GM18517 (cell line): ENCODE results near the gene ANKS1B.

ENCODE experiments used
- ATAC-seq: cut with Tn5 transposase; IDR thresholded peaks from one replicate; pipeline ENCODE4 v1.9.1; 2021; ENCODE audit warnings: mild to moderate bottlenecking, moderate library complexity; ENCODE audit not compliant: unreplicated experiment

ANKS1B gene

DNA sequence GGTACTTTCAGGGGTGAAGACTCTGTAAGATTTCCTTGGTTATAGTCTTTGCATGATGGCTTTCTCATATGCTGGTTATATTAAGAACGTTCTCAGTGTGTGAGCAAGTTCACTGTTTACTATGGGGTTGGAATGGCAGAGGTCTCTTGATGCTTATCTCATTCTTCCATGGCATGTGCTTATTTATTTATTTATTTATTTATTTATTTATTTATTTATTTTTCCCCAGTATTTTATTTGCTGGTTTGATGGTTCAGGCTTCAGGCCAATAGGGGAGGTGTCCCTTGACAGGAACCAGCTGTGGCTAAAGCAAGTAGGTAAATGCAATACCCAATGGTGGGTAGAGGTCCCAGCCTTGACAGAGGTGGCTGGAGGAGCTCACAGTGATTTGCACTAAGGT lies 498.5 kb downstream of the ANKS1B start:
- ATAC-seq = no peak

DNA sequence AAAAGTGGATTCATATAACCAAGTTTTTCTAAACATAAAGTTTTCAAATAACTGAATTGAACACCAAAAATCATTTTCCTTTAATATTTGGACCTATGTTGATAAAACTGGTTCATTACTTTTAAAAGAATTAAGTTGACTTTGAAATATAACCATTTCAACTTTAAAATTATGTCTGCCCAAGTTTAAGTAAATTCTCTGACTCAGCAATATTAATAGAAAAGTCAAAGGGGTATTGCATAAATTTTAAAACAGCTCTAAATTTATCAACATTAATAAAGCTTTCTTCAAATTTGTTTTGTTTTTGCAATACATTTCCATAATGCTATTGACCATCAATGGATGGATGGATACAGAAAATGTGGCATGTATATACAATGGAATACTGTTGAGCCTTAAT lies 505.6 kb downstream of the ANKS1B start:
- no peak for ATAC-seq

DNA sequence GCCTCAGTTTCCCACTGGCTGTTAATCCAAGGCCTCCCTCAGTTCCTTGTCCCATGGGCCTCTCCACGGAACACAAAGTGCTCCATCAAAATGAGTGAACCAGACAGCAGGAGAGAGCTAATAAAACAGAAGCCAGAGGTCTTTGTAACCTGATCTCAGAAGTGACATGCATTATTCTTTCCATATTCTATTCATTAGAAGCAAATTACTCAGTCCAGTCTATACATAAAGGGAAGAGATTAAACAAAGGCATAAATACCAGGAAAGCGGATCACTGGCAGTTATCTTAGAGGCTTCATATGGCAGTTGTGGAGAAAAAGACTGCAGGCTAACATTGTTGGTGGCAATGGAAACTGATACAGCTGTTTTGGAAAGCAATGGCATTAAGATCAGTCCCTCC lies 507.8 kb downstream of the ANKS1B start:
- ATAC-seq = no peak

DNA sequence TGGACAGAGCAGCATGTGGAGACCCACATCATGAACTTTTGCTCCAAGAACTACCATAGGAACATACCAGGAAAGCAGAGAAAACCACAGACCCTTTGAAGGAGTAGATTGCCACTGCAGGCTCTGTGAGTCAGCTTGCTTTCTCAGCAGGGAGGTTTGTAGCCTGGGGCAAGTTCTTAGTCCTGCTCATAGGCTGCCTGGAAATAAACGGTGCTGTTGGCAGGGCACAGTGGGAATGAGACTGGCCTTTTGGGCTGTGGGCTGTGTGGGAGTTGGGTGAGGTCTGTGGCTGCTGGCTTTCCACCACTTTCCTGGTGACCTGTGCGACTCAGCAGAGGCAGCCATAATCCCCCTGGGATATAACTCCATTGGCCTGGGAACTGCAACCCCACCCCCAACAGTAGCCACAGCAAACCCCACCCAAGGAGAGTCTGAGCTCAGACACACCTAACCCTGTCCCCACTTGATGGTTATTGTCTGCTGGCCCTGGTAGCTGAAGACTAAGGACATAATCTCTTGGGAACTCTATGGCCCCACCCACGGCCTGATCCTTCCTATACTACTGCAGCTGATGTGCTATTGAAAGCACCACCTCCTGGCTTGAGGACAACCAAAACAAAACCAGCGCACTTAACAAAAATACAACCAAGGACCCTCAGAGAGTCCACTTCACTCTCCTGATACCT lies 529.2 kb downstream of the ANKS1B start:
- no peak for ATAC-seq

DNA sequence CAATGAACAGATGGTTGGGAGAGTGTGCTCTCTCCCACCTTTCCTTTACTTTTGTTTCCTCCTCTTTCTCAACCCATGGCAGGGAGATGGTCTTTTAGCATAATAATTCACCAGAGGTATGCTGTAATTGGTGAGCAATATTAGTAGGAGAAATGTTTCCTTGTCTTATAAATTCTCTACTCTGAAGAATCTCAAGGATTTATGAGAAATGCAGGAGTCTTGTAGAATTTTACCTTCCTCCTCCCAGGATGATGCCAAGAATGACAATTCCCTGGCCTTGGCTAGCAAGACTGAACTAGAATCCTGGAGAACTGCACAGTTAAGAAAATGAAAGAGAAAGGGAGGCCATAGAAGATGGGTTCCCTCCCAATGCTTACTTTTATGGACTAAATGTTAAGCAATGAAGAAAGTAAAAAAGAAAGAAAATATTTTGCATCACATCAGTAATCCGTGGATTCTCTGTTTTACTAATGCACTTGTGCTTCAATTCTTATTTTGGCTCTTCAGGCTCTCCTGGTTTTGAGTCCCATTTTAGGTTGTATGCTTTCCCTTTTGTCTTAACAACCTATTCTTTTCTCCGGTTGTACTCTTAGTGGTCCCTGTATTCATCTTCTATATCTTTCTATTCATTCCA lies 530.1 kb downstream of the ANKS1B start:
- peak; percentile 26 for ATAC-seq

DNA sequence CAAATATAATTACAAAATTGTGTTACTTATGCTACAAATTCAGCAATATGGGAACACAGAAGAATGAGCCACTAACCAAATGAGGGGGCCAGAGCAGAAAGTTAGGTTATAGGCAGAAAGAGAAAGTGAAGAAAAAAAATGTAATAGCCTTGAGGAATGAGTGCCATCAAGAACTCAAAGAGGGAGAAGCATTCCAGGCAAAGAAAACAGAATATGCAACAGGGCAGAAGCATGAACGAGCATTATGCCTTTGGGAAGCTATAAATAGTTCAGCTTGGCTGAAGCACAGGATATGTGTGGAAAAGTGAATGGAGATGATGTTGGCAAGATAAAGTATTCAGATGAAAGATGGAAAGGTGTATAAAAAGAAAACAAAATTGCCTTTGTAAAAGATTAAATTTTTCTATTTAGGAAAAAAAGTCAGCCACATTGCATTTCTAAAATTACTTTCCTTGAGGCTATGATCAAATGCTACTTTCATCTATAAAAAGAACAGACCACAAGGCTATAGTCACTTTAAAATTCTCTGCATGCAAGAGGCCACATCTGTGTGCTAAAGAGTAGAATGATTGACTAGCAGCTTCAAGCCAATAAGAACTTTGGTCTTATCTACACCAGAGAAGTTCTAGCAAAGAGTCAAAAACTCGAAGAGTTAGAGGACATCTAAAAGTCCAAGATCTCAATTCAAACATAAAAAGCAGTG lies 530.7 kb downstream of the ANKS1B start:
- ATAC-seq = peak; percentile 73

DNA sequence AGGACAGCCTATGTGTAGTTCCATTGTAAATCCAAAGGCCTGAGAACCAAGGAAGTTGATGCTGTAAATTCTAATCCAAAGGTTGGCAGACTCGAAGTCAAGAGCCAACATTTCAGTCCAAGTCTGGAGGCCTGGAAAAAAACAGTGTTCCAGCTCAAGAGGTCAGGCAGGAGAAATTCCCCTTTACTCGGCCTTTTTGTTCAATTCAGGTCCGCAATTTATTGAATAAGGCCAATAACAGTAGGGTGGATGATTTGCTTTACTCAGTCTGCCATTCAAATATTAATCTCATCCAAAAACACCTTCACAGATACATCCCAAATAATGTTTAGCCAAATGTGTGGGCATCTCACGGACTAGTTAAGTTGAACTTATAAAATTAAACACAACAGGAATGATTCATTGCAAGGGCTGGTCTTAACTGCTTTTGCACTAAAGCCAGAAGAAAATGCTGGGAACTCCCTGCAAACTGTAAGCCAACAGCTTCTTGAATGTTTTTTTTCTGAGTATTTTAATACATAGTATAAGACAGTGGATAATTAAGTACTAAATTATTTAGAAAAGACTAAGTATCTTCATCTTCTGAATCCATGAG lies 534.6 kb downstream of the ANKS1B start:
- no peak for ATAC-seq

DNA sequence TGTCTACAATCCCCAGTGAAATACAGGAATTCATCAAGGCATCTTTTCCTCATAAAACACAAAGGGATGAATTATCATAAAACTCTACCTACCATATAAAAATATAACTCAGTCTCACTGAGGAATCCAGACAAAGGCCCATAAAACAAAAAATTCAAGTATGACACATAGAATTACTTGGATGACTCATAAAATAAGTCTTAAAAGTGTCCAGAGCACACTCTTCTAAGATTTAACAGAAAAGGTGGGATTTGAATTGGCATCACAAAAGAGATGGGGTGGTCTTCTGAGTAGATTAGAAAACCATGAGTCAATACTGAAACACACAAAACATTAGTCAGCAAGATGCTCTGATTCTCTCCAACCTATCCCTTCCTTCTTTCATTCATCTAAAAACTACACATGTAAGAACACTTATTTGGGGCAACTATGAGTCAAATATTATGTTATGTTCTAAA lies 539.8 kb downstream of the ANKS1B start:
- ATAC-seq = peak; percentile 79

DNA sequence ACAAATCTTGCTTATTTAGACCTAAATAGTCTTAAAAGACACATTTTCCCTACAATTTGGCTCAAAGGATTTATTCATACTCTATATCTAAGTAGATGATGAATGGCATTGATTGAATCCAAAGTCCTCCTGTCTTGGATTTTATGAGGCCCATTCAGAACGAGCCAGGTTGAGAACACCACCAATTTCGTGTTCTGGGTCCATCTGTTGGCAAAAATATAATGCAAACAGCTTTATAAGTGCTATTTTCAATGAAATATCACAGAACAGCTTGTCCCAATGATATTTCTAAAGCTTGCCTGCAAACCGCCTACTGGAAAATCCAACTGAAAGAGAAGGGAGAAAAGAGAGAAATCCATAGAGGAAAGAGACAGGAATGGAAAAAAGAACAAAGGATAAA lies 542.0 kb downstream of the ANKS1B start:
- ATAC-seq = no peak

DNA sequence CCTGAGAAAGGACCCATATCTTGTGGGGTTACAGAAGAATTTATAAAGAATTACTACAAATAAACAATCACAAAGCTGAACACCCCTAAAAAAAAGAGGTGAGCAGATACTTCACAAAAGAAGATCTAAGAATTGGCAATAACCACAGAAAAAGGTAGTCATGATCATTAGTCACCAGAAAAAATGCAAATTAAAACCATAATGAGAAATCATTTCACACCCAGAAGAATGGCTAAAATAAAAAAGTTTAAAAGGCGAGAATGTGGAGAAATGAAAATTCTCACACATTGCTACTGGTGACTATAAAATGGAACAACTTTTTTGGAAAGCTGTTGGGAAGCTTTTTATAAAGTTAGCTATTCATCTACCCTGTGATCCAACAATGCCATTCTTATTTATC lies 545.3 kb downstream of the ANKS1B start:
- no peak for ATAC-seq

DNA sequence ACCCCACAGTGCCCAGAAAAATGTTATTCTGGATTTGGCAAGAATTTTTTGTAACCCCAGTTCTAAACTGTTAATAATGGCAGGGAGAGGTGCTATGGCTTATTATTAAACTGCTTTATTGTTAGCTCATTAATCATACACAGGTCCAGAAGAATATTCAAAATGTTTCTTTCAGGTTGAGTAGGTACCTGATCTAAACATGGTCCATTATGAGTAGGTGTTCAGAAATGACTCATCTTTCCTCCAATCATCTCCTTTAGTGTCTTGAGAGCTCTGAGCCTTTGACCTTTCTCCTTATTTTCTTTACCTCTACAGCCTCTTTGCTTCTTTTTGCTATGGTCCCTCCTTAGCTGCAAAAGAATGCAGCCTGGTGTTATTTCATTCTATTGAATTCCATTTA lies 548.2 kb downstream of the ANKS1B start:
- peak; percentile 99 for ATAC-seq

DNA sequence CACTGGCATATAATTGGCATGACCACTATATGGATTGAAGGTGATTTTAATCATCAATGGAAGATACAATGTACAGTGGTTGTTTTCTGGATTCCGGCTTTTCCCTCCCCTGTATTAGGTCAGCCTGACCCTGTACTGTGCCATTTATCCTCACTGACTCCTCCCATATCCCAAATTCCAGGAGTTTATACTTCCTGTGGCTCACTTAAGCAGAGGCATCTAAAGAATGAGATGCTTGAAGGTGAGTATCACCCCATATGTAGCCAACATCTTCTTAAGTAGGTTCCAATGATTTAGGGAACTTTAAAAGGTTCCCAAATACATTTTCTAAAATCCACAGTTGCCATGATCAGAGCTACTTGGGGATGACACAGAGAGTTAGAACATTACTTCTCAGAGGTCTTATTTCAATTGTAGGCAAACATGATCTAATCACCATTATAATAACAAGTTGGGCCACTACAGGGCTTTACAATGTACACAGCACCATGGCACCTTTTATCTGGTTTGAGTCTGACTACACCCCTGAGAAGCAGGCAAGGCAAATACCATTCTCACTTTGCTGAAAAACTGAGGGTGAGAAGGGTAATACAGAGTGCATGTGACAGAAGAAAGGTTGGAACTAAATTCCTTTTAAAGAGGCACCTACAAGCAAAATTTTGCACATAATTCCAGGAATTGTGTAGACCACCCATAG lies 549.5 kb downstream of the ANKS1B start:
- no peak for ATAC-seq

DNA sequence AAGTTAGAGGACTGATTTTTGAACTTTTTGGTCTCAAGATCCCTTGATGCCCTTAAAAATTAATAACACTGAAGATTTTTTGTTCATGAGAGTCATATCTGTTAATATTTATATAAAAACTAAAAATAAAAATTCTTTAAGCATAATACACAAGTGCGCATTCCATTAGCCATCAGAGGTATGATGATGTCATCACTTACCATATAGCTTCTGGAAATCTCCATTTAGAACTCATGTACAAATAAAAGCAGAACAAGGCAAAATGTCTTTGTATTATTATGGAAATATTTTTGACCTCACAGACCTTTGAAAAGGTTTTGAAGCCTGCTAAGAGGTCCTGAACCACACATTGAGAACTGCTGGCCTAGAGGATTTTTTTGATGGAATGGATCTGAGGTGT lies 551.6 kb downstream of the ANKS1B start:
- ATAC-seq = no peak

DNA sequence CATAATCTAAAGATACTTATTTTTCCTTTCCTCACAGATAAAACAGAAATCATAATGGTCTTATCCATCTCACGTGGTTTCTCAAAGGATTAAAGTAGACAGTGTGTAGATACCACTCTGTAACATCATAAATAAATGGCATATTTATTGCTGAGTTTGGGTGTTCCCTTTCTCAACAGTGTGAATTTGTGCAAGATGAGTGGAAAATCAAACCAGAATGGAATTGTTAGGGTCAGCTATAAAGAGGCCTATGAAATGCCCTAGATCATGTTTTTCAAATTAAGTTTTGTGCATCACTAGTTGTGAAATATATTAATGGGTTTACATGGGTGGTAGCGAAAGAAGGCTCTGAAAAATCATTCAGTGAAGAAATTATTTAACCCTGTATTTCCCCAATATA lies 553.5 kb downstream of the ANKS1B start:
- ATAC-seq = no peak

DNA sequence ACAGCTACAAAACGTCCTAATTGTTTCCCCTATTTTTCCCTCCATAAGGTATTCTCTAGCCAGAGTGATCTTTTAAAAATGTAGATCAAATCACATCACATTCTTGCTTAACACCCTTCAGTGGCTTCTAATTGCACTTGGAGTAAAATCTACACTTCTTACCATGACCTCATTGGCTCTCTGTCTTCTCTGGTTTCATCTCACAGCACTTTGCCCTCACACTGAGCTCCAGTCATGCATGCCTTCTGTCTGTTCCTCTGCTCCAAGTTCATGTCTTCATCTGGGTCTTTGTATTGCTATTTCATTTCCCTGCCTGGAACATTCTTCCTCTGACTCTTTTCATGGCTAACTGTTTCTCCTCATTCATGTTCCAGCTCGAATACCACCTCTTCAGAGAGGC lies 557.6 kb downstream of the ANKS1B start:
- peak; percentile 68 for ATAC-seq

DNA sequence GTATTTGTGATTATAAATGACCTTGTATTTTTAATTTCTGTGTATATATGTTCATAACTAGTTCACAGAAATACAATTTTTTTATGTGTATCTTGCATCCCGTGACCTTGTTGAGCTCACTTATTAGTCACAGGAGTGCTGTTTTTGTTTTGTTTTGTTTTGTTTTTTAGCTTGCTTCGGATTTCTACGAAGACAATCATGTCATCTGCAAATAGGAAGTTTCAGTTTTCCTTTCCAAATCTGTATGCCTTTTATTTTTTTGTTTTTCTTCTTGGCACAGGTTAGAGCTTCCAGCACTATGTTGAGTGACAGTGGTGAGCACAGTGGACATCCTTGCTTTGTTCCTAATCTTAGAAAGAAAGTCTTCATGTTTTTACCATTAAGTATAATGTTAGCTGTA lies 566.4 kb downstream of the ANKS1B start:
- peak; percentile 87 for ATAC-seq

DNA sequence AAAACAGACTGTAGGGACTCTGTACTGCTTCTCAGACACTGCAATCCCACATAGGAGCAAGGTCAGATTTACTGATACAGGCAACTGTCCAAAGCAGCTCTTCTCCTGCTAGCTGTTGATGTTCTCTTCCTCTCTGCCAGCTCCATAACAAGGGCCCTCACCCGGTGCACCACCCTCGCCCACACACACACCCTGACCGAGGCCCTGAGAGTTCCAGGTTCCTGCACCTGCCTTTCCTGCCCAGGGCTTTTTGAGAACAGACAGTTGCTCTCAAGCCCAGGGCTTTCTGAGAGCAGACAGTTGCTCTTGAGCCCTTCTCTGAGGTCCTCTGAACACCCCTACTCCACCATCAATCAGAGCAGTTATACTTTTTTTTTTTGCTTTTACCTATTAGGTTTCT lies 571.0 kb downstream of the ANKS1B start:
- no peak for ATAC-seq

DNA sequence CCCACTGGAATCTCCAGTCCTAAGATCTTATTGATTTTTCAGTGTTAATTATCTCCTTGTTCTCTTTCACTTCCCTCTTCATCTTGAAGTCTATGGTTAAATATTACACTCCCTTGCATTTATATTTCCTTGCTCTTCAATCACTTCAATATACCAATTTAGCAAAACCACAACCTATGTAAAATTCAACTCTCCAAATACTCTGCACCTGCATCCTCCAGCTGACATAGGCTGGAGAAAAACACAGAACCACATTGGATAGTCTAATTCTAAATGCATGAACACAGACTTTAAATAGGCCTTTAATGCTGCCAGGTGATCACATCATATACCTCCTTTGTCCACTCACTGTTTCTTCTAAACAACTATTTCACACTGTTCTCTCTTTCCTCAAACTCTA lies 591.0 kb downstream of the ANKS1B start:
- peak; percentile 85 for ATAC-seq

DNA sequence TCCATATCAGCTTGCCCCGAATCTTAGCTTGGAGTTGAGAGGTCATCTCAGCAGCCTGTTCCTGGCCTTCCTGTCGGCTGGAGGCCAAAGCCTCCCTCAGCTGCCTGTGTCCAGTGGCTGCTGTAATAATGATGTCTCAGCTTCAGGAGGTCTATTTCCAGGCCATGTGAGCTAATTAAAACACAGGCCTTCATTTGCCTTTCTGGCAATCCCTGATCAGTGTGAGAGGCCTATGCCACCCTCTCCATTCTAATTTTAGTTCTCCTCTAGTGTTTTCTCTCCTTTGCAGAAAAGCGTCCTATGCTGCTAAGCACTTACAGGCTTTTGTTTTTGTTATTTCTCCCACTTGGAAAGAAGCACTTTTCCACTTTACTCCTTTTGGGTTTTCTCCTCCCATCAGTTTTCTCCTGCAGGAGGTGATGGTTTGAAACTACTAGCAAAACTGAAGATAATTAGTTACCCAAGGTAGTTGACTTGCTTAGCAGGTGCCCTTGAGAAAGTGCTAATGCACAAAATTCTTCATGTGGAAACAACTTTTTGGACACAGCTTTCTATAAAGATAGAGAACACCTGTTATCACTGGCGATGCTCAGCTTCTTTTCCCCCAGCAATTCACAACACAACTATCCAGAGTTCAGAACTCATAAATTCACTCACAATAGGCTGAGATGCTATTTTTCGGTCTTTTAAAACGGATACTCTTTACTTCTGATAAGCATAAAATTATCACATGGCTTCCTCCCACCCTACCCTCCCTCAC lies 592.5 kb downstream of the ANKS1B start:
- no peak for ATAC-seq

DNA sequence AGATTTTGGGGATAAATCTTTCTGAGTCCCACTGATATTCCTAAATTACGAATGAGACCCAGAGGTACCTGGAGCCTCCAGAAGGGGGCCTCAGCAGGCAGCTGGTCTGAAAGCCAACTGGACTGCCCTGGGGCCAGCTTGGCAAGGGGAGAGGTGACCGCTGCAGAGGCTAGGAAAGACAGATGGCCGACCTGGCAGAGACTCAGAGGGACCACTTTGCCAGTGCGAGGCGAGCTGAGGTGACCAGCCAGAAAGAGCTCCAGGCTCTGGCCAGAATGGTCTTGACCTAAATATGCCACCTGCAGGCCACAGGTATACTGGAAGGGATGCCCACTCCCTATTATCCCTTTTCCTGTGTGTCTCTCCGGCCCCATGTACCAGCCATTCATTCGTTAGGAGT lies 594.0 kb downstream of the ANKS1B start:
- ATAC-seq = no peak
